Adipose tissue (tissue), 3 donors: ENCODE data around the gene FANCE. TPM values are rescaled to one million over a fixed set of nuclear protein-coding genes. Genes with fewer than 3 reads are reported as not detected.
"Not testable (repeated sequence)": the region's sequence is repeated elsewhere in the genome, so short reads cannot be mapped to it uniquely, and the experiment has no call there.

ENCODE experiments used
- H3K27ac ChIP-seq: one replicate; pipeline ENCODE4 v1.5.1; 2013; ENCODE audit warnings: low read depth, low read length
- WGBS, 3 donors: extraction: QIAGEN DNeasy Blood & Tissue Kit; methylation state at CpG; one replicate each; pipeline ENCODE4 v1.1.7; 2013; 5-methylcytosine and 5-hydroxymethylcytosine counted together
- polyA plus RNA-seq, 3 donors: library from polyadenylated mRNA; stranded (reverse); fragments of 200-250 nt; gene quantifications; one replicate each; pipeline ENCODE4 v1.2.3, GENCODE V29; 2013
- donor health status: healthy with polysubstance abuse.
- donor health status: Bipolar disorder and iron deficiency.
- donor health status: healthy.

Gene FANCE
- polyA plus RNA-seq, 3 donors = 2.9 to 4.3 (median 4.2) TPM

DNA sequence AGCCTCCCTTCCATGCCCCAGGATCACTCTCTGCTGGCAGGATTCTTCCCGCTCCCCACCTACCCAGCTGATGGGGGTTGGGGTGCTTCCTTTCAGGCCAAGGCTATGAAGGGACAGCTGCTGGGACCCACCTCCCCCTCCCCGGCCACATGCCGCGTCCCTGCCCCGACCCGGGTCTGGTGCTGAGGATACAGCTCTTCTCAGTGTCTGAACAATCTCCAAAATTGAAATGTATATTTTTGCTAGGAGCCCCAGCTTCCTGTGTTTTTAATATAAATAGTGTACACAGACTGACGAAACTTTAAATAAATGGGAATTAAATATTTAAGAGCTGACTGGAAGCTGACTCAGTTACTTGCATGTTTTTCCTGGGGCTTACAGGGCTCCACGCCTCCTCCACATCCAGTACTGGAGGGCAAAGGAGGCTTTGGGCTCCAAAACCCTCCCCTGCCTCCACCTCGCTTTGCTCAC is 24.3 kb upstream of the FANCE start:
- H3K27ac ChIP-seq = no peak overlapping the region
- 79 to 97% (median 81%) methylated on average over 8 to 9 of the region's 9 CpGs for WGBS, 3 donors

DNA sequence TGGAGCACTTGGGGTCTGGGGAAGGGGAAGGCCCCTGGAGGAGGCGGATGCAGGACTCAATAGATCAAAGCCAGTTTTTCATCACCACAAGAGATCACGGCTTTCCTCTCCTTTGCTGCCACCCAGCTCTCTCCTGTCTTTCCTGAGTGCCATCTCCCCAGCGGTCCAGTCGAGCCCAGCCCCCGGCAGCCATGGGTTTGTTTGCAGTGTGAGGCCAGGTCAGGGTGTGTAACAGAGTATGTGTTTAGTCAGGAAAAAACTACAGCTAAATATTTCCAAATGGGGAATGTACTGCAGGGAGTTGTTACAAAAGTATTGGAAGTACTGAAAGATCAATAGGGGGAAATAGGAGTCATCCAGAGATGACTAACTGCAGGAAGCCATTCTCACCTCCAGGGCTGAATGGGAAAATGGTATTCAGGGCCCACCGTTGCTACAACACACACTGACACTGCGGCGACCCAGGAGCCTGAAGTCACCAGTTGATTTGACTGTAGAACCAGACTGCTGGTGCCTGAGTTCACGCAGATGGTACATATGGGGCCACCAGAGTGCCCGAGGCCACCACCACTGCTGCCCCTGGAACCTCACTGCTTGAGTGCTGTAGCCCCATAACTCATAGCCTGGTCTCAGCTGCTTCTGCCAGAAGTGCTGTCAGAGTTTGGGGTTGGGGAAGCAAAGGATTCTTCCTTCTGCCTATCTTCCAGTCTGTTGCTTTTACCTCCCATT is 23.6 kb upstream of the FANCE start:
- 80 to 92% (median 92%) methylated on average over 10 of the region's 10 CpGs for WGBS, 3 donors

DNA sequence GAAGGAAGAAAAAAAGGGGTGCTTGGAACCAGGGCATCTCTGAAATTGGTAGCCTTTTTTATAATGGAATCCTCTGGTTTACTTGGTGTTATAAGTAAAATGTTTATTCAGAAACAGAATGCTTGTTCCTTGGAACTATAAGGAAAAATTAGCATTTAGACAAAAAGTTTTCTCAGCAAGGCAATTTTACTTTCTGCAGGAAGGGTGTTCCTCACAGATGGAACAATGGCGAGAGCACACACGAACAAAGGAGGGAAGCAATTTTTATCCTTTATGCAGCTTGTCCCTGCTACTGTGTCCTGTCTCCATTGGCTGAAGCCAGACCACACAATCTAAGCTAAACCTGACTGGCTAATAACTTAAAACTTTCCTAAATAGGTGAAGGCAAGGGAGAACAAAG is 22.7 kb upstream of the FANCE start:
- H3K27ac ChIP-seq = no peak overlapping the region

More for the DNA sequence above, 23.6 kb upstream of the FANCE start:
- H3K27ac ChIP-seq = no peak overlapping the region

GRCh38 chr6:35432291-35432690 is 19.8 kb upstream of the FANCE start:
- no peak overlapping the region for H3K27ac ChIP-seq
- 62 to 79% (median 65%) methylated on average over 4 of the region's 4 CpGs for WGBS, 3 donors

More for the DNA sequence above, 22.7 kb upstream of the FANCE start:
- WGBS, 3 donors = 89 to 100% (median 93%) methylated on average over 2 of the region's 2 CpGs

DNA sequence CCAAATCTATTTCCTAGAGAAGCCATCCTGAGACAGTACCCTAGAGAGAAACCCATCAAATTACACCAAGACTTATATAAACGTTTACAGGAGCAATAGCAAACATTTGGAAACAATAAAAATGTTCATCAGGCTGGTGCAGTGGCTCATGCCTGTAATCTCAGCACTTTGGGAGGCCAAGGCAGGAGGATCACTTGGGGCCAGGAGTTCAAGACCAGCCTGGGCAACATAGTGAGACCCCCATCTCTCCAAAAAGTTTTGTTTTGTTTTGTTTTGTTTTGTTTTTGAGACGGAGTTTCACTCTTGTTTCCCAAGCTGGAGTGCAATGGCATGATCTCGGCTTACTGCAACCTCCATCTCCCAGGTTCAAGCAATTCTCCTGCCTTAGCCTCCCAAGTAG is 19.4 kb upstream of the FANCE start:
- H3K27ac ChIP-seq = not testable (repeated sequence)
- 74 to 75% (median 75%) methylated on average over 3 of the region's 3 CpGs for WGBS, 3 donors

DNA sequence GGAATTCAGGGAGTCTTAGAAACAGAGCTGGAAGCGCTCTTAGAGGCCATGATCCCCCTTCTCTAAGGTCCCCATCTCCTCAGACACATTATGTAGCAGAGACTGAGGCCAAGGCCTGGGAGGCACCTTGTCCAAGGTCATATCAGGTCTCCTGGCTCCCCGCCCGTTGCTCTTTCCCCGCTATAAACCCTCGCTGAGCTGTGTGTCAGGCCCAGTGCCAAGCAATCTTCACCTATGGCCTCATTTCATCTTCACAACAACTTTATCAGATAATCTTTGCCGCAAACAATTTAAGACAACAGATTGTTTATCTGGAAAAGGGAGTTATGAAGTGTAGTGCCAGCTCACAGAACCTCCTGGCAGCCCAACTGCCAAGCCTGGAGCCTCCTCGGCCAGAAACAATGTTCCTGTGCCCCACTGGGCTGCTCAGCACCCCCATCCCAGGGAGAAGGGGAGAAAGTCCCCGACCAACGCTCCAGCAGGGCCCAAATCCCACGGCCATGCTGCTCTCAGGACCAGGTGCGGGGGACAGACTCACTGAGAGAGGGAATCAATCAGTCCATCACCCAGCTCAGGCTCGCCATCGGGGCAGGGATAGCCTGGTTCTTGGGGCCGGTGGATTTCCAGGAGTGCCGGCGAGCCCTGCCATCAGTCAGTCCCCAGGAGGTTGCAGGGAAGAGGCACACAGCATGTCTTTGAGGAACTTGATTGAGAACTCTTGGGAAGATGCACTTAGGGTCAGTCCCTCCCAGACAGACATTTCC is 16.9 kb upstream of the FANCE start:
- no peak overlapping the region for H3K27ac ChIP-seq
- 66 to 74% (median 71%) methylated on average over 16 of the region's 16 CpGs for WGBS, 3 donors

- 85 to 89% (median 87%) methylated on average over 8 of the region's 8 CpGs for WGBS, 3 donors
These were observed 15.9 kb upstream of the FANCE start for GRCh38 chr6:35436071-35436857.

DNA sequence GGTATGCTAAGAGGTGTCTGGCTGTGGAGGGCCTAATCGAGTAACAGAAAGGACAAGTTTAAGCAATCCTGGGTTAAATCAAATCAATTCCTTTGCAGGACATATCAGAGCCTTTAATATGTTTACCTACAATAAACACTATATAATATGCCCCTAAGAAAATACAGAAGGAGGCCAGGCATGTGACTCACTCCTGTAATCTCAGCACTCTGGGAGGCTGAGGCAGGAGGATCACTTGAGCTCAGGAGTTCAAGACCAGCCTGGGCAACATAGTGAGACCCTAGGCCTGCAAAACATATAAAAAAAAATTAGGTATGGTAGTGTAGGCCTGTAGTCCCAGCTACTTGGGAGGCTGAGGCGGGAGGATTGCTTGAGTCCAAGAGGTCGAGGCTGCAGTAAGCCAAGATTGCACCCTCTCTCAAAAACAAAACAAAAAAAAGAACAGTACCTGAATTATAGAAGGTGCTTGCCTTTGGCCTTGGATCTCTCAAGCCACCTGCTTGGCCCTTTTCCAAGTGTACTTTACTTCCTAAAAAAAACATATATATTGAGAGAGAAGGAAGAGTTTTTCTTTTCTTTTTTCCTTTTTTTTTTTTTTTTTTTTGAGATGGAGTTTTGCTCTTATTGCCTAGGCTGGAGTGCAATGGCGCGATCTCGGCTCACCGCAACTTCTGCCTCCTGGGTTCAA is 13.6 kb upstream of the FANCE start:
- H3K27ac ChIP-seq = not testable (repeated sequence)
- 95 to 98% (median 97%) methylated on average over 7 of the region's 7 CpGs for WGBS, 3 donors

More at GRCh38 chr6:35436071-35436857, 15.9 kb upstream of the FANCE start:
- H3K27ac ChIP-seq = no peak overlapping the region

- H3K27ac ChIP-seq = no peak overlapping the region
These were observed 12.8 kb upstream of the FANCE start for GRCh38 chr6:35439308-35439707.

GRCh38 chr6:35441205-35441604 is 10.9 kb upstream of the FANCE start:
- WGBS, 3 donors = 76 to 89% (median 87%) methylated on average over 3 of the region's 3 CpGs

More at GRCh38 chr6:35439308-35439707, 12.8 kb upstream of the FANCE start:
- WGBS, 3 donors = 41 to 75% (median 48%) methylated on average over 3 of the region's 3 CpGs

GRCh38 chr6:35441642-35442041 is 10.5 kb upstream of the FANCE start:
- no peak overlapping the region for H3K27ac ChIP-seq
- WGBS, 3 donors = 91 to 92% (median 91%) methylated on average over 4 of the region's 4 CpGs

More at GRCh38 chr6:35441205-35441604, 10.9 kb upstream of the FANCE start:
- H3K27ac ChIP-seq = no peak overlapping the region

DNA sequence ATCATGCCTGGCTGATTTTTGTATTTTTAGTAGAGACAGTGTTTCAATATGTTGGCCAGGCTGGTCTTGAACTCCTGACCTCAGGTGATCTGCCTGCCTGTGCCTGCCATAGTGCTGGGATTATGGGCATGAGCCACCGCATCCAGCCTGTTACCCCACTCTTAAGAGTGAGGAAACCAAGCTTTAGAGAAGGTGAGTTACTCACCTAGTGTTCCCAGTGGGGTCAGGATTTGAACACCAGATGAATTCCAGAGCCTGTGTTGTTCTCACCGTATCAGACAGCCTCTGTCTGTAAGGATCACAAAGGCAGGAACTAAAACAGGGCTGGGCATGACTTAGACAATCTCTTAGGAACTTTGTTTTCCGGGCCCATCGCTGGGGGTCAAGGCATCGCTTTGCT is 9.4 kb upstream of the FANCE start:
- 78 to 85% (median 85%) methylated on average over 5 of the region's 5 CpGs for WGBS, 3 donors
- no peak overlapping the region for H3K27ac ChIP-seq

DNA sequence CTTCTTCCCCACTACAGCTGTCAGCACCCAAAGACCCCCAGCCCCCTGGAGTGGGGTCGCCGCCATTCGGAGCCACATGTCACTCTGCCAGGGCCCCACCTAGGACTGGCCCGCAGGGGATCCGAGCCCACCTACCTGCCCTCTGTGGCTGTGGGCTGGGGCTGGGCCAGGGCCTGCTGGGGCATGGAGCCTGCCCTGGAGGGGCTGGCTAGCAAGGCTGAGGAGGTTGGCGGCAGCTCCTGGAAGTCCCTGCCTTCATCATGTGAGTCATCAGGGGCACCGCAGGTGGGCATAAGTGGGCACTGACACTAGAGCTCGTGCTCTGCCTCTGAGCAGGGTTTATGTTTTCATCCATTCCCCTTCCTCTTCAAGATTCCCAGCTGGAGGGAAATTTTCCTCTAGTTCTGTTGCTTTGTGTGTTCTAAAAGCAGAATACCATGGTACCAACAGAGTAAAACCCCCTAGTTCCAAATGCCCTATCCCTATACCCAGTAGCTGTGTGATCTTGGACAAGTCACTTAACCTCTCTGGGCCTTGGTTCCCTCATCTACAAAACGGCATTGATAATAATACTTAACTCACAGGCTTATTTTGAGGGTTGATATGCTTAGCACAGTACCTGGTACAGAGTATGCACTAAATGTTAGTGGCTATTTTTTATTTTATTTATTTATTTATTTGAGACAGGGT is 8.7 kb upstream of the FANCE start:
- WGBS, 3 donors = 83 to 93% (median 90%) methylated on average over 9 of the region's 9 CpGs
- no peak overlapping the region for H3K27ac ChIP-seq

- no peak overlapping the region for H3K27ac ChIP-seq
- 69 to 82% (median 79%) methylated on average over 7 of the region's 7 CpGs for WGBS, 3 donors
These were observed 6.4 kb upstream of the FANCE start for GRCh38 chr6:35445691-35446090.

DNA sequence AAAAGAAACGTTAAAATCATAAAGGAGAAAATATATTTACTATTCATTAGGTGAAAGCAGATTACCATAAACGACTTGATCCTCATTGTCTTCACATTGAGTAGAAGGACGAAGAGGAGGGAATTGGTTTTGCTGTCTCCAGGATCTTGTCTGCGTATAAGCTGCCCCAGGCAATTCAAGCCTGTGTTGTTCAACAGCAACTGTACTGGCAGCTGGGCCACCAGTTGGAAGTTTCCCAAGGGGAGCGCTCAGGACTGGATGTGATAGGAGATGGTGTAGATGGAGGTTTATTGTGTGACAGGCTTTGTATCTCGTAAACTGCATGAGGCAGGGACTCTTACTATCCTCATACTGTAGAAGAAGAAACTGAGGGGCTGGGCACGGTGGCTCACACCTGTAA is 3.9 kb upstream of the FANCE start:
- H3K27ac ChIP-seq = no peak overlapping the region
- WGBS, 3 donors = 69 to 81% (median 75%) methylated on average over 7 of the region's 7 CpGs

GRCh38 chr6:35449287-35449881 is 2.8 kb upstream of the FANCE start:
- WGBS, 3 donors = 28 to 34% (median 33%) methylated on average over 14 of the region's 14 CpGs
- H3K27ac ChIP-seq = no peak overlapping the region
